ENCODE results near the gene SYK.

GRCh38 chr9:90864779-90865178 is 63.2 kb downstream of the SYK start:
- TF ChIP-seq CTCF (IDR thresholded peaks at IDR 0.05) (no peak), ZFX (IDR thresholded peaks at IDR 0.05; ENCODE audit: borderline replicate concordance) (no peak)
